IMR-90 (cell line): ENCODE data around the gene RPL12.

Experiments used
- POLR2A ChIP-seq: IDR thresholded peaks from 2 replicates; pipeline ENCODE4 v1.6.1; 2012; ENCODE audit warnings: mild to moderate bottlenecking, low read depth, low read length
- TF ChIP-seq, protein P1 (sequence below): conservative IDR thresholded peaks from 2 replicates; pipeline ENCODE4 v1.5.1; 2012; ENCODE audit warnings: mild to moderate bottlenecking, low read depth, low read length, improper control_type of control experiment

- TF ChIP-seq POLR2A, result no peak
- TF ChIP-seq, protein P1, sequence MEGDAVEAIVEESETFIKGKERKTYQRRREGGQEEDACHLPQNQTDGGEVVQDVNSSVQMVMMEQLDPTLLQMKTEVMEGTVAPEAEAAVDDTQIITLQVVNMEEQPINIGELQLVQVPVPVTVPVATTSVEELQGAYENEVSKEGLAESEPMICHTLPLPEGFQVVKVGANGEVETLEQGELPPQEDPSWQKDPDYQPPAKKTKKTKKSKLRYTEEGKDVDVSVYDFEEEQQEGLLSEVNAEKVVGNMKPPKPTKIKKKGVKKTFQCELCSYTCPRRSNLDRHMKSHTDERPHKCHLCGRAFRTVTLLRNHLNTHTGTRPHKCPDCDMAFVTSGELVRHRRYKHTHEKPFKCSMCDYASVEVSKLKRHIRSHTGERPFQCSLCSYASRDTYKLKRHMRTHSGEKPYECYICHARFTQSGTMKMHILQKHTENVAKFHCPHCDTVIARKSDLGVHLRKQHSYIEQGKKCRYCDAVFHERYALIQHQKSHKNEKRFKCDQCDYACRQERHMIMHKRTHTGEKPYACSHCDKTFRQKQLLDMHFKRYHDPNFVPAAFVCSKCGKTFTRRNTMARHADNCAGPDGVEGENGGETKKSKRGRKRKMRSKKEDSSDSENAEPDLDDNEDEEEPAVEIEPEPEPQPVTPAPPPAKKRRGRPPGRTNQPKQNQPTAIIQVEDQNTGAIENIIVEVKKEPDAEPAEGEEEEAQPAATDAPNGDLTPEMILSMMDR, result no peak
Observed at GRCh38 chr9:127421057-127421456, 30.1 kb downstream of the RPL12 start.
